Transverse colon (tissue), 4 donors: ENCODE data around the gene PTPRD.

Experiments used
- CTCF ChIP-seq, 5 experiments: fragments of 200-600 bp in 3 of 5; fragments of 450-650 bp in 2 of 5; sonication (generic) in 3 of 5; IDR thresholded peaks; 1 replicate in 2 of 5; 2 replicates in 3 of 5; pipeline ENCODE4 v1.5.1; 2016 to 2017; ENCODE audit warnings: antibody characterized with exemption in 5 of 5, inconsistent platforms in 3 of 5, mild to moderate bottlenecking in 2 of 5, moderate library complexity in 1 of 5
- EP300 ChIP-seq: sonication (generic); formaldehyde crosslinking; IDR thresholded peaks from one replicate; pipeline ENCODE4 v1.6.1; 2017; ENCODE audit warnings: antibody characterized with exemption, low read depth
- POLR2A ChIP-seq: fragments of 450-650 bp; IDR thresholded peaks from one replicate; pipeline ENCODE4 v1.6.1; 2016; ENCODE audit warnings: antibody characterized with exemption, mild to moderate bottlenecking, moderate library complexity
- POLR2AphosphoS5 ChIP-seq, 3 donors: sonication (generic); formaldehyde crosslinking; IDR thresholded peaks; one replicate each; pipeline ENCODE4 v1.6.1; 2016; ENCODE audit warnings: antibody characterized with exemption in 3 of 3

GRCh38 chr9:9392755-9393154 is 1220.0 kb downstream of the PTPRD start:
- TF ChIP-seq POLR2A (no peak), CTCF (IDR thresholded peaks at IDR 0.05) (no peak), EP300 (no peak), POLR2AphosphoS5 (IDR thresholded peaks at IDR 0.05) (no peak)
